ENCODE measurements around the gene TMEM143. TPM values are rescaled to one million over a fixed set of nuclear protein-coding genes. Genes with fewer than 3 reads are reported as not detected.

Gene TMEM143
- total RNA-seq, 1 experiment from 2014 or later, result 15.2 TPM

DNA sequence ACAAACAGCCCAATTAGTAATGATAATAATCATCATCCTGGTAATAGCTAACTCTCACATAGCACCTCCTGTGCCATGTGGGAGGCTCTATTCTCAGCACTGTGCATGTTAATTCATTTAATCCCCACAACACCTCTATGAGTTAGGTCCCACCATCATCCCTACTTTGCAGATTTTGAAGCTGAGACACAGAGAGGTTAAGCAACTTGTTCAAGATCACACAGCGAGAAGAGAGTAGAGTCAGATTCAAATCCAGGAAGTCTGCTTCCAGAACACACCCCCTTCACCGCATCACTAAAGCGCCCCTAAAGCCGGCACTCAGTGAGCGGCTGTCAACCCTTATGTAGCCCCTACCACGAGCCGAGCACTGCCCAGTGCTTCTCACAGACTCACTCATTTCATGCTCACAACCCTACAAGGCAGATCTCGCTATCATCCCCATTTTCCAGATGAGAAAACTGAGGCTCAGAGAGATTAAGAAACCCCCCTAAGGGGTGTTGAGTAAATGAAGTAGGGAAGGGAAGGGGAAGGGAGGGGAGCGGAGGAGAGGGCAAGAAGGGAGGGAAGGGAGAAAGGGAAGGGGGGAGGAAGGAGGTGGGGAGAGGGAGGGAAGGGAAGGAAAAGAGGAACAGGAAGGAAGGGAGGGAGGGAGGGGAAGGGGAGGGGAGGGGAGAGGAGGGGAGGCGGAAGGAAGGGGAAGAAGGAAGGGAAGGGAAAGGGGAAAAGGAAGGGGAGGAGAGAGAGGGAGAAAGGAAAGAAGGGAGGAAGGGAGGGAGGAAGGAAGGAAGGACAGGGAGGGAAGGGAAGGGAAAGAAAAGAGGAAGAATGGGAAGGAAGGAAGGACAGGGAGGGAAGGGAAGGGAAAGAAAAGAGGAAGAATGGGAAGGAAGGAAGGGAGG lies 22.0 kb downstream of the TMEM143 start:
- Histone ChIP-seq H3K23me2 (ENCODE audit: insufficient read length, low read depth, low read length, poor library complexity, severe bottlenecking) (no peaks in the 10 kb centered on the region), H4K8ac (replicated peaks; ENCODE audit: insufficient read length, low read depth, low read length) (no peak overlapping the region), H2BK12ac (ENCODE audit: insufficient read length, low read depth, low read length) (no peak overlapping the region), H2AFZ (ENCODE audit: low read length) (no peak overlapping the region), H3K9me3 (ENCODE audit: control insufficient read depth, low read depth, low read length) (no peaks in the 10 kb centered on the region), H3K4ac (ENCODE audit: low read depth, low read length) (no peak overlapping the region), H3K79me2 (ENCODE audit: insufficient read depth, low read length) (no peaks in the 10 kb centered on the region), H2AK5ac (ENCODE audit: insufficient read length, low read length) (no peak overlapping the region), H2BK5ac (ENCODE audit: insufficient read length, low read length) (no peak overlapping the region), H3K23ac (ENCODE audit: insufficient read length, low read depth, low read length) (no peak overlapping the region), H3K9ac (ENCODE audit: extremely low read depth, insufficient read length, low read length) (no peak overlapping the region), H3K14ac (ENCODE audit: insufficient read depth, low read length) (no peak overlapping the region), H2BK120ac (ENCODE audit: low read depth, low read length, poor library complexity, severe bottlenecking) (no peak overlapping the region), H3K18ac (ENCODE audit: insufficient read length, low read depth, low read length) (no peak overlapping the region), H4K5ac (ENCODE audit: insufficient read length, low read depth, low read length) (no peak overlapping the region), H3T11ph (ENCODE audit: low read length) (no peak overlapping the region), H3K79me1 (ENCODE audit: insufficient read depth, low read depth, low read length, poor library complexity, severe bottlenecking) (no peaks in the 10 kb centered on the region), H4K91ac (ENCODE audit: insufficient read length, low read depth, low read length) (no peak overlapping the region), H2BK15ac (ENCODE audit: low read depth, low read length) (no peak overlapping the region), H4K20me1 (ENCODE audit: control insufficient read depth, insufficient read depth, insufficient read length) (no peaks in the 10 kb centered on the region), H3K27ac (ENCODE audit: insufficient read length, low read depth, low read length) (no peak overlapping the region), H3K27me3 (ENCODE audit: insufficient read depth, low read length) (no peaks in the 10 kb centered on the region), H3K56ac (ENCODE audit: insufficient read length, low read depth, low read length) (no peak overlapping the region), H3K4me2 (ENCODE audit: insufficient read depth, insufficient read length, low read length) (no peak overlapping the region), H3K4me1 (ENCODE audit: insufficient read depth, low read length) (no peaks in the 10 kb centered on the region), H2BK20ac (ENCODE audit: low read depth, low read length, poor library complexity, severe bottlenecking) (no peak overlapping the region)
- H3K4me1 Mint-ChIP-seq, result peaks cover 2 to 12% of the 10 kb centered on the region in 2 experiments; a peak in 3 of 4 replicates
- peaks cover 0 to 4% (median 0%) of the 10 kb centered on the region in 3 experiments; a peak in 2 of 7 replicates for H3K36me3 Mint-ChIP-seq (ENCODE audit: insufficient read depth in 1 of 3, low read depth in 3 of 3)
- H3K4me3 Mint-ChIP-seq, result no peak overlapping the region; a peak in 1 of 5 replicates
- no peak for TF ChIP-seq CTCF (conservative IDR thresholded peaks at IDR 0.05)
- no peaks in the 10 kb centered on the region; the same call in none of the 2 replicates for H3K27me3 Mint-ChIP-seq (ENCODE audit: low read depth)
- WGBS (ENCODE audit: extremely low coverage, insufficient read length, low lambda C conversion rate), result no CpG with 5 or more reads among the region's 10 CpGs
- no peaks in the 10 kb centered on the region for H3K9me3 Mint-ChIP-seq
- H3K27ac Mint-ChIP-seq, result no peak overlapping the region
- no peak for DNase-seq
